IPS-NIHi7 (cell line): ENCODE data around the gene EPM2A.

ENCODE experiments used
- DNase-seq: peaks from one replicate; pipeline ENCODE4 v3.0.0; 2012; ENCODE audit warnings: mixed read lengths; ENCODE audit errors: extremely low spot score

The EPM2A gene

GRCh38 chr6:145673504-145673903 lies 61.8 kb downstream of the EPM2A start:
- DNase-seq = no peak

- DNase-seq = no peak
These were observed 65.0 kb downstream of the EPM2A start for GRCh38 chr6:145670311-145670710.

- DNase-seq = no peak
These were observed 65.7 kb downstream of the EPM2A start for GRCh38 chr6:145669627-145670034.

GRCh38 chr6:145668844-145669243 lies 66.5 kb downstream of the EPM2A start:
- no peak for DNase-seq

GRCh38 chr6:145660676-145661075 lies 74.6 kb downstream of the EPM2A start:
- DNase-seq = no peak

- DNase-seq = no peak
These were observed 79.2 kb downstream of the EPM2A start for GRCh38 chr6:145656128-145656527.

GRCh38 chr6:145652572-145652971 lies 82.7 kb downstream of the EPM2A start:
- DNase-seq = no peak

GRCh38 chr6:145651988-145652387 lies 83.3 kb downstream of the EPM2A start:
- no peak for DNase-seq

- DNase-seq = no peak
These were observed 87.2 kb downstream of the EPM2A start for GRCh38 chr6:145648149-145648548.

- no peak for DNase-seq
These were observed 87.7 kb downstream of the EPM2A start for GRCh38 chr6:145647602-145648001.

GRCh38 chr6:145643760-145644159 lies 91.6 kb downstream of the EPM2A start:
- no peak for DNase-seq

- peak; percentile 82 for DNase-seq
These were observed 101.2 kb downstream of the EPM2A start for GRCh38 chr6:145633981-145634627.

GRCh38 chr6:145632971-145633370 lies 102.3 kb downstream of the EPM2A start:
- no peak for DNase-seq

- no peak for DNase-seq
These were observed 103.9 kb downstream of the EPM2A start for GRCh38 chr6:145631374-145631773.

GRCh38 chr6:145630598-145630997 lies 104.7 kb downstream of the EPM2A start:
- no peak for DNase-seq

GRCh38 chr6:145629478-145629877 lies 105.8 kb downstream of the EPM2A start:
- no peak for DNase-seq

- DNase-seq = no peak
These were observed 107.9 kb downstream of the EPM2A start for GRCh38 chr6:145627451-145627850.

- DNase-seq = no peak
These were observed 108.5 kb downstream of the EPM2A start for GRCh38 chr6:145626857-145627256.

GRCh38 chr6:145623231-145623630 lies 112.1 kb downstream of the EPM2A start:
- no peak for DNase-seq

GRCh38 chr6:145621776-145622175 lies 113.5 kb downstream of the EPM2A start:
- no peak for DNase-seq

- no peak for DNase-seq
These were observed 115.2 kb downstream of the EPM2A start for GRCh38 chr6:145620088-145620487.

GRCh38 chr6:145609521-145609920 lies 125.8 kb downstream of the EPM2A start:
- no peak for DNase-seq

- DNase-seq = no peak
These were observed 126.5 kb downstream of the EPM2A start for GRCh38 chr6:145608850-145609249.

GRCh38 chr6:145603991-145604390 lies 131.3 kb downstream of the EPM2A start:
- no peak for DNase-seq
